Measurements from ENCODE around the gene ACKR2.

DNA sequence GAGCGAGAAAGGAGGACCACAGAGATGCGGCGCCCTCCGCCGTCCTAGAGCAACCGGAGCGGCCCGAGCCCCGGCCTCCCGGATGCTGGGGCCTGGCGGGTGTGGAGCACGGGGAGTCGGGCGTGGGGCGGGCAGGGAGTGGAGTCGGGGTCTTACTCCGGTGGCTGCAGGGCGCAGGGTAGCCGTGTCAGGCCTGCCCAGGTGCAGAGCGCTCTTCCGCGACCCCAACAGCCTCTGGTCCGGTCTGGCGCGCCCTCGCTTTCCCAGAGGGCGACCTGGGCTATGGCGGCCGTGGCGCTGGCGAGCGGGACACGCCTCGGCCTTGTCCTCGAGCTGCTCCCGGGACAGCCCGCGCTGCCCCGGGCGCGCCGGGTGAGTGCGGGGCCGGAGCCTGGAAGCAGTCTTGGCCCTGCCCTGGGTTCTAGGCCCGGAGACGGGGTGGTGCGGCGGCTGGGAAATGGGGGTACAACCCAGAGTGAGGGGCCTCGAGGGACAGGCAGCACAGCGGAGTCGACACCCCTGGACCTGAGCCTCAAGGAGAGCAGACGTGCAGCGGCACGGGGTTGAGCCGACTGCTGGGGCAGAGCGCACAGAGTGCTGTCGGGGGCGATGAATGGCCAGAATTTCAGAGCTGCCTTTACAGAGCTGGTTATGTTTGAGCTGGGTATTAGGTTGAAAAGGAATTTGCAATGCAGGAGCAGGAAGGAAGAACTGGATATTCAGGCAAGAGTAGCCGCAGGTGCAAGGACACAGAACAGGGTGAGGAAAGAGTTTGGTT is 97.0 kb downstream of the ACKR2 start, which contains the start of gene ZNF662:
- TF ChIP-seq, protein P1, sequence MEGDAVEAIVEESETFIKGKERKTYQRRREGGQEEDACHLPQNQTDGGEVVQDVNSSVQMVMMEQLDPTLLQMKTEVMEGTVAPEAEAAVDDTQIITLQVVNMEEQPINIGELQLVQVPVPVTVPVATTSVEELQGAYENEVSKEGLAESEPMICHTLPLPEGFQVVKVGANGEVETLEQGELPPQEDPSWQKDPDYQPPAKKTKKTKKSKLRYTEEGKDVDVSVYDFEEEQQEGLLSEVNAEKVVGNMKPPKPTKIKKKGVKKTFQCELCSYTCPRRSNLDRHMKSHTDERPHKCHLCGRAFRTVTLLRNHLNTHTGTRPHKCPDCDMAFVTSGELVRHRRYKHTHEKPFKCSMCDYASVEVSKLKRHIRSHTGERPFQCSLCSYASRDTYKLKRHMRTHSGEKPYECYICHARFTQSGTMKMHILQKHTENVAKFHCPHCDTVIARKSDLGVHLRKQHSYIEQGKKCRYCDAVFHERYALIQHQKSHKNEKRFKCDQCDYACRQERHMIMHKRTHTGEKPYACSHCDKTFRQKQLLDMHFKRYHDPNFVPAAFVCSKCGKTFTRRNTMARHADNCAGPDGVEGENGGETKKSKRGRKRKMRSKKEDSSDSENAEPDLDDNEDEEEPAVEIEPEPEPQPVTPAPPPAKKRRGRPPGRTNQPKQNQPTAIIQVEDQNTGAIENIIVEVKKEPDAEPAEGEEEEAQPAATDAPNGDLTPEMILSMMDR (IDR thresholded peaks at IDR 0.05; ENCODE audit: poor library complexity) = no peak
- no peak for TF ChIP-seq EZH2 (IDR thresholded peaks at IDR 0.05; ENCODE audit: borderline replicate concordance)
- TF ChIP-seq EZH2phosphoT487 (IDR thresholded peaks at IDR 0.05; ENCODE audit: low read depth, severe bottlenecking, unreplicated experiment) = no peak

Data from hepatocyte (in vitro differentiated cells).